ENCODE results near the gene TMC7.

Gene TMC7

DNA sequence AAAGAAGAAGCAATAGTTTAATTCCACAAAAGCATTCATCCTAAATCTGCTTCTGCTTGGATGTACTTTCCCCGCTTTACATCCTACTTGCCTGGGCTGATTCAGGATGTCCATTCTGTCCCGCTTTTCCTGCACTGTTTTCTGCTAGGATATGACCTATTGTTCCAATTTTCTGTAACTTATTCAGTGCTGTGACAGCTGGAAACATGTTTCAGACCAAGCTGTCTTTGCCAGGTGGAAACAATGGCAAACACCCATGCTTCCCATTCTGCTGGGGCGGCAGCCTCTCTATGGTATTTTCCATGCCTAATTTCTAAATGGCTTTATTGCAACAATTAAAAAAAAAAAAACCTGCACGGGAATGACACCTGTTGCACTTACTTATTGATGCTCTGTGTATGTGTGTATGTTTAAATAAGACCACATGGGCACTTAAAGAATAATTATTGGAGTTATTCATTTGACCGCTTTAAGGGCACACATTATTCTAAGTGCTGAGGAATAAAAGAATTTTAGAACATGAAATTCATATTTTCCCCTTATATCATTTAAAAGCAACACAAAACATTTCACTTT is 104.7 kb downstream of the TMC7 start:
- no peak overlapping the region for H3K4me3 ChIP-seq (ENCODE audit: control insufficient read depth, low read depth, low read length)
- no peak for DNase-seq (ENCODE audit: low read depth)
- TF ChIP-seq, protein P1, sequence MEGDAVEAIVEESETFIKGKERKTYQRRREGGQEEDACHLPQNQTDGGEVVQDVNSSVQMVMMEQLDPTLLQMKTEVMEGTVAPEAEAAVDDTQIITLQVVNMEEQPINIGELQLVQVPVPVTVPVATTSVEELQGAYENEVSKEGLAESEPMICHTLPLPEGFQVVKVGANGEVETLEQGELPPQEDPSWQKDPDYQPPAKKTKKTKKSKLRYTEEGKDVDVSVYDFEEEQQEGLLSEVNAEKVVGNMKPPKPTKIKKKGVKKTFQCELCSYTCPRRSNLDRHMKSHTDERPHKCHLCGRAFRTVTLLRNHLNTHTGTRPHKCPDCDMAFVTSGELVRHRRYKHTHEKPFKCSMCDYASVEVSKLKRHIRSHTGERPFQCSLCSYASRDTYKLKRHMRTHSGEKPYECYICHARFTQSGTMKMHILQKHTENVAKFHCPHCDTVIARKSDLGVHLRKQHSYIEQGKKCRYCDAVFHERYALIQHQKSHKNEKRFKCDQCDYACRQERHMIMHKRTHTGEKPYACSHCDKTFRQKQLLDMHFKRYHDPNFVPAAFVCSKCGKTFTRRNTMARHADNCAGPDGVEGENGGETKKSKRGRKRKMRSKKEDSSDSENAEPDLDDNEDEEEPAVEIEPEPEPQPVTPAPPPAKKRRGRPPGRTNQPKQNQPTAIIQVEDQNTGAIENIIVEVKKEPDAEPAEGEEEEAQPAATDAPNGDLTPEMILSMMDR (IDR thresholded peaks at IDR 0.05; ENCODE audit: control insufficient read depth, insufficient read depth, low read depth, low read length, missing control alignments) = no peak

DNA sequence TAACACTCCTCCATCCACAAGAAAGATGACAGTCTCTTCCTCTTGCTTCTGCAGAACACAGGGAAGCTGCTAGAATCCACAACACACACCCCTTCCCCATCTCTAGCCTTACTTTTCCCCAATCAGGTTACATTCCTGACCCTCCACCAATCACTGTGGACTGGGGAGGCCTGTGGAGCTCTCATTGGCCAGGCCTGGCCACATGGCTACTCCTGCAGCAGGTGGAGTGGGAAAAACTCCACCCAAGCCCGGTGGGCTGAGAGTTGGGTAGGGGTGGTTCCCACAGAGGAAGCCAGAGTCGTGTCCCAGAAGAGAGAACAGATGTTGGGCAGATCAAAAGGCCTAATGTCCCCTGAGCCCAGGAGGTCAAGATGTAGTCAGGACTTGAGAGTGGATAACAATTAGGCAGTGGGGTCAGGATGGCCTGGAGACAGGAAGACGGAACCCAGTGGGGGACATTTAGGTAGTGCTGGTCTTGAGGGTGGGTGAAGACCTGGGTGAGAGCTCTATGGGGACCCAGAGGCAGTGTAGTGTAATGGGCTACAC is 105.7 kb downstream of the TMC7 start:
- TF ChIP-seq, protein P1 (IDR thresholded peaks at IDR 0.05; ENCODE audit: control insufficient read depth, insufficient read depth, low read depth, low read length, missing control alignments) = no peak
- no peak overlapping the region for H3K4me3 ChIP-seq (ENCODE audit: control insufficient read depth, low read depth, low read length)
- no peak for DNase-seq (ENCODE audit: low read depth)

DNA sequence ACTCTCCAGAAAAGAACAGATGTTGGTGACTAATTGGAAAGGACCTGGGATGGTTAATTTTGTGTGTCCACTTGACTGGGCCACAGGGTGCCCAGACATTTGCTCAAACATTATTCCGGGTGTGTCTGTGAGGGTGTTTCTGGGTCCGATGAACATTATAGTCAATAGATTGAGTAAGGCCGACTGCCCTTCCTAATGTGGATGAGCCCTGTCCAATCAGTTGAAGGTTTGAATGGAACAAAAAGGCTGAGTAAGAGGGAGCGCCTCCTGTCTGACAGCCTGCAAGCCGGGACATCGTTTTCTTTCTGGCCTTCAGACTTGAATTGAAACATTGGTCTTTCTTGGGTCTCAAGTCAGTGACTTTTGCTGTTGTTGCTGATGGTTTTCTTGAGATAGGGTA is 107.2 kb downstream of the TMC7 start:
- H3K4me3 ChIP-seq (ENCODE audit: control insufficient read depth, low read depth, low read length) = no peak overlapping the region
- TF ChIP-seq, protein P1 (IDR thresholded peaks at IDR 0.05; ENCODE audit: control insufficient read depth, insufficient read depth, low read depth, low read length, missing control alignments) = no peak

DNA sequence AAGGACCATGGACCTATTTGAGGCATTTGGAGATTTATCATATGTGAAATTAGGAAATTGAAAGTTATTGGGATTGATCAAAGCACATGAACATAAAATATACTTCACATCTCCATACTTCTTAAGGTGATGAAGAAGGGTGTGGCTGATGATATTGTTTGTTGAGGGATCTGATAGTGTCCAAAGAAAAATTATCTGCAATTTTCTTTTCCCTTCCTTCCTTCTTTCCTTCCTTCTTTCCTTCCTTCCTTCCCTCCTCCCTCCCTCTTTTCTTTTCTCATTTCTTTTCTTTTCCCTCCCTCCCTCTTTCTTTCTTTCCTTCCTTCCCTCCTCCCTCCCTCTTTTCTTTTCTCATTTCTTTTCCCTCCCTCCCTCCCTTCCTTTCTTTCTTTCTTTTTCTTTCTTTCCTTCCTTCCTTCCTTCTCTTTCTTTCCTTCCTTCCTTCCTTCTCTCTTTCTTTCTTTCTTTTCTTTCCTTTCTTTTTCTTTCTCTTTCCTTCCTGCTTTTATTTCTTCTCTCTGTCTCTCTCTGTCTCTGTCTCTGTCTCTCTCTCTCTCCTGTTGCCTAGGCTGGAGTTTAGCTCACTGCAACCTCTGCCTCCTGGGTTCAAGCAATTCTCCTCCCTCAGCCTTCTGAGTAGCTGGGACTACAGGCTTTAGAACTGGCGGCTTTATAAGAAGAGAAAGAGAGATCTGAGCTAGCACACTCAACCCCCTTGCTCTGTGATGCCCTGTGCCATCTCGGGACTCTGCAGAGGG is 109.1 kb downstream of the TMC7 start:
- H3K4me3 ChIP-seq (ENCODE audit: control insufficient read depth, low read depth, low read length) = no peak overlapping the region
- no peak for DNase-seq (ENCODE audit: low read depth)
- TF ChIP-seq, protein P1 (IDR thresholded peaks at IDR 0.05; ENCODE audit: control insufficient read depth, insufficient read depth, low read depth, low read length, missing control alignments) = no peak

More for the DNA sequence above, 107.2 kb downstream of the TMC7 start:
- DNase-seq (ENCODE audit: low read depth) = no peak

DNA sequence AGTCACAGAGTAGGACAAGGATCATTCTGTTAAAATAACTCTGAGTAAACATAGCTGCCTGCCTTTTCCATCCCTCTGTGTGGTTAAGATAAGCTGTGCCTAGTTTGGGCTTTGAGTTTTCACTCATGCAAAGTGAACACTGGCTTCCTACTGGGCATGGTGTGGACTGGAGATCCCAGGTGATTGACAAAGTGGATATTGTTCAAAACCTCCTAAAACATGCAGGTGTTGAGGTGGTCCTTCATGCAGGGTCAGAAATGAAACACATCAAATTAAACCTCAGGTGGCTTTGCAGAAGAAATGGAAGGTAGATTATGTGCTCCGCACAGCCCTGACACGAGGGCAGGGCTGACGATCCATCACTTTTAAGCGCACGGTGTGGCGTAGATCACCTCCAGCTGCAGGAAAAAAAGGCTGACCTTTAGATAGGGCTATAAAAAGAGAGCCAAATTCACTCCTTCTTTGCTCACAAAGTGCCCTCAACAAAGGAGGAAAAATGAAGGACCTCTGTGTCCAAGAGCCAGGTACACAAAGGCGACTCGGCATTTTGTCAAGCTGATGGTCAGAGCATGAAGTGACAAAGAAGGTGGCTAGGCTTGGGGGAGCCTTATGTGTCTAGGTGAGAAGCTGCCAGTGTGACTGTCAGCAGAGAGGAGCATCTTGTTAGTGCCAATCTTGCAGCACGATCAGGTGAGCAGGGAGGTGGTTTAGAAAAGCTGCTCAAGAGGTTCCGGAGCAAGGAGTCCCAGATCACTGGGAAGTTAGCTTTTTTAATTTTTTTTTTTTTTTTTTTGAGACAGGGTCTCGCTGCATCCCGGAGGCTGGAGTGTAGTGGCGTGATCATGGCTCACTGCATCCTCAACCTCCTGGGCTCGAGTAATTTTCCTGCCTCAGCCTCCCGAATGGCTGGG is 110.2 kb downstream of the TMC7 start:
- H3K4me3 ChIP-seq (ENCODE audit: control insufficient read depth, low read depth, low read length) = no peak overlapping the region
- TF ChIP-seq, protein P1 (IDR thresholded peaks at IDR 0.05; ENCODE audit: control insufficient read depth, insufficient read depth, low read depth, low read length, missing control alignments) = no peak
- DNase-seq (ENCODE audit: low read depth) = no peak

Data from AG09309 (cell line).